SK-N-SH treated with all-trans-retinoic acid at 6 μM for 48 hours (cell line): ENCODE data around the gene AP3D1.

Source experiments
- ATAC-seq: fragments of 200-7000 bp; cut with Tn5 transposase; 3 replicates; pipeline ENCODE4 v1.9.1; 2020; ENCODE audit warnings: mild to moderate bottlenecking, moderate library complexity
- BACH2 ChIP-seq: fragments of 250-450 bp; sonication (Bioruptor Pico); IDR thresholded peaks from 2 replicates; pipeline ENCODE4 v1.9.0; 2021; ENCODE audit warnings: mild to moderate bottlenecking, borderline replicate concordance
- CSDC2 ChIP-seq: fragments of 250-450 bp; sonication (Bioruptor Pico); IDR thresholded peaks from 2 replicates; pipeline ENCODE4 v1.5.0; 2020; ENCODE audit warnings: mild to moderate bottlenecking, moderate library complexity
- ESRRG ChIP-seq: fragments of 250-450 bp; sonication (Bioruptor Pico); IDR thresholded peaks from 2 replicates; pipeline ENCODE4 v1.6.1; 2021; ENCODE audit warnings: mild to moderate bottlenecking
- GLIS3 ChIP-seq: fragments of 250-450 bp; sonication (Bioruptor Pico); IDR thresholded peaks from 2 replicates; pipeline ENCODE4 v1.5.0; 2020; ENCODE audit warnings: mild to moderate bottlenecking, moderate library complexity
- ISL1 ChIP-seq: fragments of 250-450 bp; sonication (Bioruptor Pico); IDR thresholded peaks from 2 replicates; pipeline ENCODE4 v2.1.2; 2022; ENCODE audit warnings: mild to moderate bottlenecking, moderate library complexity
- OSR1 ChIP-seq: fragments of 250-450 bp; sonication (Bioruptor Pico); IDR thresholded peaks from 2 replicates; pipeline ENCODE4 v1.8.0; 2022; ENCODE audit warnings: moderate library complexity, mild to moderate bottlenecking, inconsistent platforms
- PATZ1 ChIP-seq: fragments of 250-450 bp; sonication (Bioruptor Pico); IDR thresholded peaks from 2 replicates; pipeline ENCODE4 v1.8.0; 2020; ENCODE audit warnings: mild to moderate bottlenecking, moderate library complexity, borderline replicate concordance
- PPARA ChIP-seq: fragments of 250-450 bp; sonication (Bioruptor Pico); IDR thresholded peaks from 2 replicates; pipeline ENCODE4 v1.5.0; 2020; ENCODE audit warnings: mild to moderate bottlenecking, borderline replicate concordance
- RARB ChIP-seq: fragments of 250-450 bp; sonication (Bioruptor Pico); IDR thresholded peaks from 2 replicates; pipeline ENCODE4 v1.8.0; 2021; ENCODE audit warnings: mild to moderate bottlenecking, moderate library complexity
- SNAI2 ChIP-seq: fragments of 250-450 bp; sonication (Bioruptor Pico); IDR thresholded peaks from 2 replicates; pipeline ENCODE4 v1.5.0; 2020; ENCODE audit warnings: mild to moderate bottlenecking, moderate library complexity
- TCF4 ChIP-seq: fragments of 250-450 bp; sonication (Bioruptor Pico); IDR thresholded peaks from 2 replicates; pipeline ENCODE4 v1.8.0; 2021; ENCODE audit warnings: mild to moderate bottlenecking, moderate library complexity, borderline replicate concordance
- TOX ChIP-seq: fragments of 250-450 bp; sonication (Bioruptor Pico); IDR thresholded peaks from 2 replicates; pipeline ENCODE4 v1.8.0; 2021; ENCODE audit warnings: mild to moderate bottlenecking, moderate library complexity, borderline replicate concordance
- TSHZ2 ChIP-seq: fragments of 250-450 bp; sonication (Bioruptor Pico); IDR thresholded peaks from 2 replicates; pipeline ENCODE4 v1.5.0; 2020; ENCODE audit warnings: mild to moderate bottlenecking, moderate library complexity
- ZC3H10 ChIP-seq: fragments of 250-450 bp; sonication (Bioruptor Pico); IDR thresholded peaks from 2 replicates; pipeline ENCODE4 v1.5.1; 2021; ENCODE audit warnings: mild to moderate bottlenecking, moderate library complexity
- ZFP3 ChIP-seq: fragments of 250-450 bp; sonication (Bioruptor Pico); IDR thresholded peaks from 2 replicates; pipeline ENCODE4 v1.5.0; 2020; ENCODE audit warnings: mild to moderate bottlenecking, moderate library complexity
- ZFP30 ChIP-seq: fragments of 450-650 bp; formaldehyde crosslinking; IDR thresholded peaks from 2 replicates; pipeline ENCODE4 v1.5.0; 2022; ENCODE audit warnings: mild to moderate bottlenecking, moderate library complexity
- ZNF565 ChIP-seq: fragments of 450-650 bp; formaldehyde crosslinking; conservative IDR thresholded peaks from 2 replicates; pipeline ENCODE4 v1.5.0; 2020; ENCODE audit warnings: low read depth, mild to moderate bottlenecking, moderate library complexity
- ZNF70 ChIP-seq: fragments of 450-650 bp; formaldehyde crosslinking; IDR thresholded peaks from 2 replicates; pipeline ENCODE4 v1.5.0; 2020; ENCODE audit warnings: mild to moderate bottlenecking, moderate library complexity
- ZNF8 ChIP-seq: fragments of 450-650 bp; formaldehyde crosslinking; IDR thresholded peaks from 2 replicates; pipeline ENCODE4 v1.5.0; 2020; ENCODE audit warnings: mild to moderate bottlenecking, moderate library complexity
- TF ChIP-seq, protein P1 (sequence below): fragments of 250-450 bp; sonication (Bioruptor Pico); IDR thresholded peaks from 2 replicates; pipeline ENCODE4 v1.5.1; 2021; ENCODE audit warnings: mild to moderate bottlenecking, moderate library complexity
- TF ChIP-seq, protein P2 (sequence below): fragments of 250-450 bp; sonication (Bioruptor Pico); IDR thresholded peaks from 2 replicates; pipeline ENCODE4 v1.5.1; 2020; ENCODE audit warnings: low read depth, mild to moderate bottlenecking, moderate library complexity

AP3D1 gene

DNA sequence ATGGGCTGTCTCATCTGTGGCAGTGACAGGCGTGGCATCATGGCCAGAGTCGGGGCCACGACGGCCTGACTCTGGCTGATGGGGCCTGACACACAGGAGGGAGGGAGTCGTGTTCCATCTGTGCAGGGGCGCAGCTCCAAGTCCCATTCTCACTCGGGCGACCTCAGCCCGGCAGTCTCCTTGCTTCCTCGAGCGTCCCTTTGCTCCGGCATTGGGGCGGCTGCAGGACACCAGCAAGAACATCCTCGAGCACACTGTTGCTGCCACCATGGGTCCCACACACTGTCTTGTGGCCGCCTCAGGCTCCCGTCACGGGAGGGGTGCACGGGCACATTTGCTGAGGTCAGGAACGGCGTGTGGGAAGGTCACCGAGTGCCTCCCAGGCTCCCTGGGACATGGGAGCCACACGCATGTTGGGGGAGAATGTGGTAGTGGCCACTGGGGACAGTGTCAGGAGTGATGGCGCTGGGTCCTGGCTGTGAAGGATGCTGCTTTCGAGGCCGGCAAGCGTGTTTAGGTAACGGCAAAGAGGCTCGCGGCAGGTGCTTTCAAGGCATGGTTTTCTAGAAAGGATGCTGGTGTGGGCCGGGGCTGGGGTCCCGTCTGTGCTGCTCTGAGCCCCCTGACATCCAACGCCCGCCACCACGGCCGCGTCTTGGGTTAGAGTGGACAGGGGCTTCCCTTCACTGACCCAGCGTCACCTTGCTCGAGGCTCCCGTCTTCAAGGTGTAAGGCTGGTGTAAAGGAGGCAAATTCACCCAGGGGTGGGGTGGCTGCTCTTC lies 51.2 kb downstream of the AP3D1 start:
- no peak for ATAC-seq
- TF ChIP-seq GLIS3 (no peak), ZNF70 (CRISPR knock-in tag) (no peak), ZFP3 (CRISPR knock-in tag) (no peak), CSDC2 (CRISPR knock-in tag) (no peak), RARB (CRISPR knock-in tag) (no peak), BACH2 (CRISPR knock-in tag) (no peak), TSHZ2 (CRISPR knock-in tag) (no peak), PATZ1 (CRISPR knock-in tag) (no peak), SNAI2 (CRISPR knock-in tag) (no peak), ZC3H10 (no peak), PPARA (CRISPR knock-in tag) (no peak), ZNF565 (CRISPR knock-in tag) (no peak), ISL1 (CRISPR knock-in tag) (no peak)
- TF ChIP-seq, protein P1, sequence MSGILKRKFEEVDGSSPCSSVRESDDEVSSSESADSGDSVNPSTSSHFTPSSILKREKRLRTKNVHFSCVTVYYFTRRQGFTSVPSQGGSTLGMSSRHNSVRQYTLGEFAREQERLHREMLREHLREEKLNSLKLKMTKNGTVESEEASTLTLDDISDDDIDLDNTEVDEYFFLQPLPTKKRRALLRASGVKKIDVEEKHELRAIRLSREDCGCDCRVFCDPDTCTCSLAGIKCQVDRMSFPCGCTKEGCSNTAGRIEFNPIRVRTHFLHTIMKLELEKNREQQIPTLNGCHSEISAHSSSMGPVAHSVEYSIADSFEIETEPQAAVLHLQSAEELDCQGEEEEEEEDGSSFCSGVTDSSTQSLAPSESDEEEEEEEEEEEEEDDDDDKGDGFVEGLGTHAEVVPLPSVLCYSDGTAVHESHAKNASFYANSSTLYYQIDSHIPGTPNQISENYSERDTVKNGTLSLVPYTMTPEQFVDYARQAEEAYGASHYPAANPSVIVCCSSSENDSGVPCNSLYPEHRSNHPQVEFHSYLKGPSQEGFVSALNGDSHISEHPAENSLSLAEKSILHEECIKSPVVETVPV (CRISPR knock-in tag) = no peak
- TF ChIP-seq, protein P2, sequence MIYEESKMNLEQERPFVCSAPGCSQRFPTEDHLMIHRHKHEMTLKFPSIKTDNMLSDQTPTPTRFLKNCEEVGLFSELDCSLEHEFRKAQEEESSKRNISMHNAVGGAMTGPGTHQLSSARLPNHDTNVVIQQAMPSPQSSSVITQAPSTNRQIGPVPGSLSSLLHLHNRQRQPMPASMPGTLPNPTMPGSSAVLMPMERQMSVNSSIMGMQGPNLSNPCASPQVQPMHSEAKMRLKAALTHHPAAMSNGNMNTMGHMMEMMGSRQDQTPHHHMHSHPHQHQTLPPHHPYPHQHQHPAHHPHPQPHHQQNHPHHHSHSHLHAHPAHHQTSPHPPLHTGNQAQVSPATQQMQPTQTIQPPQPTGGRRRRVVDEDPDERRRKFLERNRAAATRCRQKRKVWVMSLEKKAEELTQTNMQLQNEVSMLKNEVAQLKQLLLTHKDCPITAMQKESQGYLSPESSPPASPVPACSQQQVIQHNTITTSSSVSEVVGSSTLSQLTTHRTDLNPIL (CRISPR knock-in tag) = no peak

DNA sequence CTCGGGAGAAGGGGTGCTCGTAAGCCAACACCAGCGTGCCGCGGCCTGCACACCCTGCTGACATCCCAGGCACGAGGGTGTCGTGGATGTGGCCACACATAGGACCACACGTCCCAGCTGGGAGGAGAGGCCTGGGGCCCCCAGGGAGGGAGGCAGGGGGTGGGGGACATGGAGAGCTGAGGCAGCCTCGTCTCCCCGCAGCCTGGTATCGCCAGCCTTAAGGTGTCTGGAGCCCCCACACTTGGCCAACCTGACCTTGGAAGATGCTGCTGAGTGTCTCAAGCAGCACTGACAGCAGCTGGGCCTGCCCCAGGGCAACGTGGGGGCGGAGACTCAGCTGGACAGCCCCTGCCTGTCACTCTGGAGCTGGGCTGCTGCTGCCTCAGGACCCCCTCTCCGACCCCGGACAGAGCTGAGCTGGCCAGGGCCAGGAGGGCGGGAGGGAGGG lies 52.3 kb downstream of the AP3D1 start:
- TF ChIP-seq ZFP30 (CRISPR knock-in tag) = no peak
- no peak for TF ChIP-seq SNAI2 (CRISPR knock-in tag)
- no peak for TF ChIP-seq BACH2 (CRISPR knock-in tag)
- no peak for TF ChIP-seq ESRRG
- TF ChIP-seq, all 23 proteins: peak for 0
- no peak for ATAC-seq

GRCh38 chr19:2097886-2098327 lies 53.5 kb downstream of the AP3D1 start:
- TF ChIP-seq ZC3H10 (no peak), ZNF70 (CRISPR knock-in tag) (no peak), SNAI2 (CRISPR knock-in tag) (no peak), ZFP3 (CRISPR knock-in tag) (no peak), ESRRG (no peak)
- peak; percentile 3; the same call in 2 of the 3 replicates for ATAC-seq

- peak; percentile 4 for ATAC-seq
- TF ChIP-seq, protein P1 (CRISPR knock-in tag) = no peak
- TF ChIP-seq RARB (CRISPR knock-in tag) (no peak), TCF4 (CRISPR knock-in tag) (no peak), OSR1 (CRISPR knock-in tag) (no peak), GLIS3 (no peak), TSHZ2 (CRISPR knock-in tag) (no peak), ZNF8 (no peak), TOX (CRISPR knock-in tag) (no peak), CSDC2 (CRISPR knock-in tag) (no peak), BACH2 (CRISPR knock-in tag) (no peak)
- TF ChIP-seq, protein P2 (CRISPR knock-in tag) = no peak
Measured at GRCh38 chr19:2097203-2097885, 54.0 kb downstream of the AP3D1 start.
